ENCODE data around the gene RFX8.
A peak's percentile ranks its signal among the peaks of the same experiment; 100 is the strongest.
"Not testable (repeated sequence)": the region's sequence is repeated elsewhere in the genome, so short reads cannot be mapped to it uniquely, and the experiment has no call there.

Gene RFX8

DNA sequence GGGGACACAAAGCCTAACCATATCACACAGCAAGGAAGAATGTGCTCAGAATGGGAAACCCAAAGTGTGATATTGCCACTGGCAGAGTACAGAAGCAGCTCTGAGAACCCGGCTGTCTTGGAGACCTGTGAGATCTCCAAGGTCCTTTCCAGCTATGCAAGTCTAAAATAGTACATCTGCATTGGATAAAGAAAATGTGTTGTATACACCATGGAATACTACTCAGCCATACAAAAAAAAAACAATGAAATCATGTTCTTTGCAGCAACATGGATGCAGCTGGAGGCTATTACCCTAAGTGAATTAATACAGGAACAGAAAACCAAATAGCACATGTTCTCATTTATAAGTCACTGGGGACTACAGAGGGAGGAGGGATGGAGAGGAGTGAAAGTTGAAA, 36.5 kb upstream of the RFX8 start:
- no peak for TF ChIP-seq Cebpa-rat (IDR thresholded peaks at IDR 0.05)
- H3K36me3 ChIP-seq: no peaks in the 10 kb centered on the region

DNA sequence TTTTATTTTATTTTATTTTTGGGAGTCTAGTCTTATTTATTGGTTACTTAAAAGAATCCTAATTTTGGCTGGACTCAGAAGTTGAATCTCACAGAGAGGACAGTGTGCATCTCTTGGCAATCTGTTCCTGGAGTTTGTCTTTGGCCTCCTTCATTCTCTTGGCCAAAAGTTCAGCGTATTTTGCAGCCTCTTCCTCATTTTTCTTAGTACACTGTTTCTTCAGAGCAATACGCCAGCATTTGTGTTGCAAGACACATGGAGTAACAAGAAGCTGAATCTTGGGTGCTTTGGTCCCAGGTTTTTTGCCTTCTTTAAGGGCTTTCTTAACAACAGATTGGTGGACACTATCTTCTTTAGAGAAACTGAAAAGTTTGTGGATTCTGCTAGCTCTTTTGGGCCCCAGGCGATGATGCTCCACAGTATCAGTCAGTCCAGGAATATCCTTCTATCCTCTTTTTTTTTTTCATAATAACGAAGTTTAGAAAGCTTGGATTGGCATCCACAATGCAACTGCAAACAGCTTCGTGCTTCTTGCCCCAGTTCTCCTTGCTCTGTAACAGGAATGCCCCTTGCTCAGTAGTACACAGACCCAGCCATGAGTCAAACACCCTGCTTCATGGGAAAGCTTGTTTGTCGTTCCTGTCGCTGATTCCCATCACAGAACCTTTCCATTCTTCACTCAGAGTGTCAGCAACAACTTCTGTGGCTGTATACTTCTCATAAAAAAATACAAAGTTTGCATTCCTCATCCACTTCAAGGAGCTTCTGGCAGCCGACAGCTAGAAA, 34.8 kb upstream of the RFX8 start:
- TF ChIP-seq Cebpa-rat (IDR thresholded peaks at IDR 0.05): no peak
- Histone ChIP-seq H3K4me3 (no peak overlapping the region), H3K27ac (no peak overlapping the region), H3K4me1 (no peaks in the 10 kb centered on the region), H3K9me3 (no peaks in the 10 kb centered on the region), H3K27me3 (no peaks in the 10 kb centered on the region), H3K4me2 (no peak overlapping the region), H4K20me1 (no peaks in the 10 kb centered on the region), H3K9ac (no peak overlapping the region), H3K36me3 (no peaks in the 10 kb centered on the region)

More for the DNA sequence above, 36.5 kb upstream of the RFX8 start:
- H3K9ac ChIP-seq: no peak overlapping the region
- no peaks in the 10 kb centered on the region for H4K20me1 ChIP-seq
- no peak overlapping the region for H3K4me2 ChIP-seq
- H3K27ac ChIP-seq: no peak overlapping the region
- peaks cover 2% of the 10 kb centered on the region for H3K9me3 ChIP-seq
- no peak overlapping the region for H3K4me3 ChIP-seq
- H3K27me3 ChIP-seq: no peaks in the 10 kb centered on the region
- H3K4me1 ChIP-seq: peaks cover 3% of the 10 kb centered on the region; the same call in 1 of the 2 replicates

DNA sequence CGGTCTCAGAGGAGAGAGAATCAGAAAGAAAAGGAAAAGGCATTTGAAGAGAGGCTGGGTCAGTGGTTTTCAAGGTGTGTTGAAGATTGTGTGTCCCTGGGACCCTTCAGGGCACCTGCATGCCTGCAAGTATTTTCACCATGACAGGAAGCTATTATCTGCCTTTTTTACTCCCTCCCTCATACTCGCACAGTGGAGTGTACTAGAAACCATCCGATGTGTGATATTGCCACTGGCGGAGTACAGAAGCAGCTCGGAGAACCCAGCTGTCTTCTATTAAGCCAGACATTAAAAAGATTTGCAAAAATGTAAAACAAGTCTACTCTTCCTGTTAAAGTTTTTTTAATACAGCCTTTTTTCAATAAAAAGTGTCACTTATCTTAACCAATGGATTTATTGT, 33.7 kb upstream of the RFX8 start:
- no peak for TF ChIP-seq Cebpa-rat (IDR thresholded peaks at IDR 0.05)
- Histone ChIP-seq H4K20me1 (no peaks in the 10 kb centered on the region), H3K9ac (no peak overlapping the region), H3K4me3 (no peak overlapping the region), H3K36me3 (no peaks in the 10 kb centered on the region), H3K9me3 (no peaks in the 10 kb centered on the region), H3K27ac (no peak overlapping the region), H3K27me3 (no peaks in the 10 kb centered on the region), H3K4me1 (no peaks in the 10 kb centered on the region), H3K4me2 (no peak overlapping the region)

DNA sequence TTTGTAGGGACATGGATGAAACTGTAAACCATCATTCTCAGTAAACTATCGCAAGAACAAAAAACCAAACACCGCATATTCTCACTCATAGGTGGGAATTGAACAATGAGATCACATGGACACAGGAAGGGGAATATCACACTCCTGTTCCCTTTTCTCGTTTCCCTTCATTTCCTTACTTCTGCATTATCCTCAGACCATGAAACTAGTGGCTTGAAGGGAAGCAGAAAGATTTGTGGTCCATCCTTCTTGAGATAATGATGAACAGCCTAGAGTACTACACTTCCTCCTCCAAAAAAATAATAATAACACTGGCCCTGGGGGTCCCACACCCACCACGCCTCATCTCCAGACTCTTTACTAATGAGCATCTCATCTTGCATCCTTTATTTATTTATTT, 30.4 kb upstream of the RFX8 start:
- not testable (repeated sequence) for H3K36me3 ChIP-seq, H3K4me2 ChIP-seq, H3K9me3 ChIP-seq, H4K20me1 ChIP-seq, H3K27ac ChIP-seq, H3K4me3 ChIP-seq, H3K9ac ChIP-seq, H3K27me3 ChIP-seq
- peaks cover 17% of the 10 kb centered on the region for H3K4me1 ChIP-seq

- H3K4me3 ChIP-seq, H4K20me1 ChIP-seq, H3K36me3 ChIP-seq, H3K27ac ChIP-seq, H3K4me2 ChIP-seq, H3K9ac ChIP-seq, H3K27me3 ChIP-seq, H3K9me3 ChIP-seq: not testable (repeated sequence)
- H3K4me1 ChIP-seq: peaks cover 17% of the 10 kb centered on the region
These were observed 29.8 kb upstream of the RFX8 start for GRCh38 chr2:101504744-101505143.

DNA sequence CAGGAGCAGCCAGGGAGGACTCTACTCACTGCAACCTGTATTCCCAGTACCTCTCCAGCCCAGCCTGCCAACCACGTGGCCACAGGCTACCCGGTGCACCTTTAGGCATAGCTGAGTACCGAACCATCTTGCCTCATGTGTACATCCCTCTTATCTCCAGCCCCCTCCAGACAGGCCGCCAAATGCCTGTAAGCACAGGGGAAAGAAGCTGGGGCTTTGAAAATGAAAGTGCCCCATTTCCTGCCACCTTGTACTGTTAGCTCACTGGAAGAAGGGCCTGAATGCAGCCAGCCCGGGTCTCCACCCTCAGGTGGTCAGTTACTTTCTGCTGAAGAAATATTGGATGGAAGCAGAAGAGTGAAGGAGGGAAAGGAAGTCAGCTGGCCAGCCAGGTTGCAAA, 27.2 kb upstream of the RFX8 start:
- peak overlapping the region; percentile 33; the same call in 1 of the 2 replicates for H3K4me2 ChIP-seq
- no peaks in the 10 kb centered on the region for H3K36me3 ChIP-seq
- no peak overlapping the region for H3K4me3 ChIP-seq
- no peak overlapping the region for H3K9ac ChIP-seq
- no peak for TF ChIP-seq Cebpa-rat (IDR thresholded peaks at IDR 0.05)
- H4K20me1 ChIP-seq: no peaks in the 10 kb centered on the region
- H3K27ac ChIP-seq: no peak overlapping the region
- H3K9me3 ChIP-seq: no peaks in the 10 kb centered on the region
- H3K27me3 ChIP-seq: no peaks in the 10 kb centered on the region
- H3K4me1 ChIP-seq: peaks cover 17% of the 10 kb centered on the region

DNA sequence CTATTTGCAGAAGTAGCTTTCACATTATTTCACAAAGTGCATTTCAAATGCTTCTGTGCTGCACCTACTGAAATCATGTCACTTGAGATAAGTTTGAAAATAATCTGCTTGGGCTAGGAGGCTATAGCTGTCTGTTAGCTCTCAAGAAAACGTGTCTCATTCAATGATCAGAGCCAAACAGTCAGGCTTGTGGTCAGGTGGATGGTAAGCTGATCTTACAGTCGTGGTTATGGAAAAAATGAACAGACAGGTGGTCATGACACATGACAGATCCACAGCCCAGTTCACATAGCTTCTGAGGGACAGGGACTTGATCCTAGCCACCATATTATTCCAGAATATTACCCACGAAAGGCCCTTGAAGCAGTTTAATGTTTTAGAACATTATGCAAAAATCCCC, 26.5 kb upstream of the RFX8 start:
- Histone ChIP-seq H3K4me1 (peaks cover 17% of the 10 kb centered on the region), H3K9ac (no peak overlapping the region), H3K4me3 (no peak overlapping the region), H3K27me3 (no peaks in the 10 kb centered on the region), H3K9me3 (no peaks in the 10 kb centered on the region), H3K36me3 (no peaks in the 10 kb centered on the region), H4K20me1 (no peaks in the 10 kb centered on the region), H3K4me2 (peak overlapping the region; percentile 33; the same call in 1 of the 2 replicates), H3K27ac (no peak overlapping the region)
- TF ChIP-seq Cebpa-rat (IDR thresholded peaks at IDR 0.05): no peak

DNA sequence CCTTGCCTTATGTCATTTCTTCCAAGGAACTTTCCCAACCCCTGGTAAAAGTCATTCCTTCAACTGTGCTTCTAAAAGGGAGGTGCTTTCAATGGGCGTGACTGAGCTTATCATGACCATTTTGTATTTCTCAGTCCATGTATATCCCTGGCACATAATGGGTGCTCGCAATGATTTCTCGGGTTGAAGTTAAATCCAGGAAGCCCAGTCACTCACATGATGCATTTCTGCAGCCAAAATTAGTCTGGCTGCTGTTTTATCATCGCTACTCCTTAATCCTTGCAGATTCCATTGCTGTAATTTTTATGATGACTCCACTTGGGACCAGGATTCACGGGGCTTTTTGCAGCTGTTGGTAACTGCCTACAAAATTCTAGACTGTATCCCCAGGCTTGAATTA, 25.9 kb upstream of the RFX8 start:
- H3K9me3 ChIP-seq: no peaks in the 10 kb centered on the region
- no peak for TF ChIP-seq Cebpa-rat (IDR thresholded peaks at IDR 0.05)
- H3K4me1 ChIP-seq: peaks cover 17% of the 10 kb centered on the region
- H3K4me3 ChIP-seq: no peak overlapping the region
- no peaks in the 10 kb centered on the region for H3K27me3 ChIP-seq
- H3K36me3 ChIP-seq: no peaks in the 10 kb centered on the region
- H4K20me1 ChIP-seq: no peaks in the 10 kb centered on the region
- H3K9ac ChIP-seq: no peak overlapping the region
- H3K4me2 ChIP-seq: no peak overlapping the region
- no peak overlapping the region for H3K27ac ChIP-seq

GRCh38 chr2:101500180-101500579, 25.3 kb upstream of the RFX8 start:
- H3K4me3 ChIP-seq: no peak overlapping the region
- H3K4me1 ChIP-seq: peaks cover 17% of the 10 kb centered on the region
- no peak overlapping the region for H3K27ac ChIP-seq
- no peak overlapping the region for H3K9ac ChIP-seq
- H3K27me3 ChIP-seq: no peaks in the 10 kb centered on the region
- H3K9me3 ChIP-seq: no peaks in the 10 kb centered on the region
- no peak for TF ChIP-seq Cebpa-rat (IDR thresholded peaks at IDR 0.05)
- no peak overlapping the region for H3K4me2 ChIP-seq
- H3K36me3 ChIP-seq: no peaks in the 10 kb centered on the region
- H4K20me1 ChIP-seq: no peaks in the 10 kb centered on the region

DNA sequence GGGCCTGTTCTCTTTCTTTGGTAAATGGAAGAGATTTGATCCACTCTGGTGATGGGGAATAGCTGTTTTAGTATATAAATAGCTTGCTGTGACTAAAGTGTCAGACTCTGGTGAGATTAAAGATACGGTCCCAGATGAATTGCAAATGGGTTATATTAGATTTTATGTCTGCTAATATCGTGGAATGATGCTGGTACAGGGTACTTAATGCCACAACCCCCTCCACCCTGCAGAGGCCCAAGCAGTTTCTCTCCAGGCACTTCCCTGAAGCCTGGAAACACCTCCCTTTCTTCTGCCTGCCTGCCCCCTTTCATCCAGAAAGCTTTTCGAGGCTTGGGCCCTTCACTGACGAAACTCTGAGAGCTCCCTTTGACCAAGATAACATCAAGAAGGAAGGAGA, 21.4 kb upstream of the RFX8 start:
- Histone ChIP-seq H3K4me3 (no peak overlapping the region), H4K20me1 (no peaks in the 10 kb centered on the region), H3K9ac (no peak overlapping the region), H3K4me1 (peaks cover 4% of the 10 kb centered on the region), H3K27me3 (no peaks in the 10 kb centered on the region), H3K27ac (no peak overlapping the region), H3K36me3 (no peaks in the 10 kb centered on the region), H3K4me2 (no peak overlapping the region), H3K9me3 (no peaks in the 10 kb centered on the region)
- no peak for TF ChIP-seq Cebpa-rat (IDR thresholded peaks at IDR 0.05)

Measured in BLaER1 (cell line).